GM18526 (cell line): ENCODE data around the gene AURKA.

Experiments used
- POLR2A ChIP-seq: IDR thresholded peaks from 3 replicates; pipeline ENCODE4 v1.6.1; 2011; ENCODE audit not compliant: insufficient read length; ENCODE audit errors: extremely low read depth

AURKA gene

DNA sequence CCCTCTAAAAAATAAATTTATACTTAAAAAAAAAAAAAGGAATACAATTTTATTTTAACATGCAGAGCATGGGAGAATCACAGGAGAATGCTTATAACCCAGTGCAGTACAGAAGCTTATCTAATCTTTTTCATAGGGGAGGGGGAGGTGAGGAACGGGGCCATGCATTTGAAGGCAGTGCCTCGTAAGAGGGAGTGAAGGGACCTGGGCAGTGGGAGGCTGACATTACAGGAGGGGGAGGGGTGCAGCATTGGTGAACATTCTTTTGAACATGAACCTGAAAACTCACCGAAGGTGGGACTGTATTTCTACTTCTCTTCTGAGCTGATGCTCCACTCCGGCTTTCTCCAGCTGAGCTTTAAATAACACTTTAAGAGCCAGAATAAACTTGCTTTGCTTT, 9.3 kb downstream of the AURKA start:
- TF ChIP-seq POLR2A, result no peak

DNA sequence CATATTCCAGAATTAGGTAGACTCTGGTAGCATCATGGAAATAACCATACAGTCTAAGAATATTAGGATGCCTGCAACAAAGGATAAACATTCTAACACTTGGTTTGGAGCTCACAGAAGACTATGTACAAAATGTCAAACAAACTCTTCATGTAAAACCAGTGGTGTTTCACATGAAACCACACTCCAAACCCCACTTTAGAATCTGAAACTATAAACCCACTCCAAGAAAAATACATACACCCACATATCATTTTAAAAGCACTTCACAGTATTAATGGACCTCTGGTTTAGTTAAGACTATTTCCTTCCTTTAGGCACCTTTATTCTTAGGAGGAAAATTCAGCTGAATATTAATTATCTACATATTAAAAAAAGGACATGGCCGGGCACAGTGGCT, 10.5 kb downstream of the AURKA start:
- TF ChIP-seq POLR2A, result no peak

DNA sequence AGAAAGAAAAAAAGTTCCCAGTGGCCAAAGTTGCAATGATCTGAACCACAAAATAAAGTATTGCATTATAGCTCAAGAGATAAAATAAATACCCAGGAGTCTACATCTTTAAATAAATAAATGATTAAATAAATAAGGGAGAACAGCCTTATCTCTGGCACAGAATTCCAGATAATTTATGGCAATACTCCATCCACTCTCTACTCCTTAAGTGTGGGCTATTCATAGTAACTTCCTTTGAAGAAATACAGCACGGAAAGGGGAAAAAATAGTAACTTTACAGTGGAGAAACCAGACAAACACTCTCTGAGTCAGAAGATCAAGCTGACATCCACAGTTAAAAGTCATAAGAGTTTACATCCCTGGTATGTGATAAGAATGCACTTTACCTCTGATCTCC, 11.6 kb downstream of the AURKA start:
- no peak for TF ChIP-seq POLR2A

DNA sequence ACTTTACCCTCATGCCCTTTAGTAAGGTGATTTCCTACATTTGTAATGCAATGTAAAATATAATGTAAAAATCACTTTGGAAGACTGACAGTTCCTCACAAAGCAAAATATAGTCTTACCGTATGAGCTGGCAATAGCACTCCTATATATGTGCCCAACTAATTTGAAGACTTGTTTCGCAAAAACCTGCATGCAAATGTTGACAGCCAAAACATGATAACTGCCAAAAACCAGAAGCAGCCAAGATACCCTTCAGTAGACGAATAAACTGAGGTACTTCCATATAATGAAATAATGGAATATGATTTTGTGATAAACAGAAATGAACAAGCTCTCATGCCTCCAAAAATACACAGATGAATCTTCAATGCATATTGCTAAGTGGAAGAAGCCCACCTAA, 13.6 kb downstream of the AURKA start:
- TF ChIP-seq POLR2A, result no peak

DNA sequence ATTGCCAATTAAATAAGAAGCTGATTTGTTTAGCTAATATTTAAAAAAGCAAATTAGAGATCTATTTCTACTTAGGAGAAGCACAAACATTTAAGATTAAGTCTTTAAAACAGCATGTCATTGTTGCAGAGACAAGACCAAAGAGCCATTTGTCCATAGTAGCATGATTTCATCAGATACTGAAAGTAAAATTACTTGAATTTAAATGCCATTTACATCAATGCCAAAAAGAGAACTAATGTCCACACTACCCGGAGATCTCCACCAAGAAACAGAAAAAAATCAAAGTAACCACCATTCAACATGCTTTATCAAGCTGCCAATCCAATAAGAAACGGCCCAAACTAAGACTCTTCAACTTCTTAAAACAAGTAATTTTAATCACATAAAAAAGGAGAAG, 15.7 kb downstream of the AURKA start:
- TF ChIP-seq POLR2A, result no peak

DNA sequence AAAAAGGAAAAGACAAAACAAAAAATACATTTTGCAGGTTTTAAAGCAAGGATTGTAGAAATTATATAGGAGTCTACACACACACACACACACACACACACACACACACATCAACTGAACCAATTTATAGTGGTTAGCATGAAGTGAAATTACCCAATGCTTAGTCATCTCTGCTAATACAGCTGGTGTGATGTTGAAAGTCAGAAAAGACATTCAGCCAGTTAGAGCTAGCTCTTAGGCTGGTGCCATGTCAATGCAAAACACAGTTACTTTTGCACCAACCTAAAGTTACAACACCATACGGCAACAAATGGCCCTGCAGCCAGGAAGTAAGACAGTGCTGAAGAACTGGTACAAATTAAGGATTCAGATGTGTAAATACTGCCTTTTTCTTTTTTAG, 18.1 kb downstream of the AURKA start:
- TF ChIP-seq POLR2A, result no peak

DNA sequence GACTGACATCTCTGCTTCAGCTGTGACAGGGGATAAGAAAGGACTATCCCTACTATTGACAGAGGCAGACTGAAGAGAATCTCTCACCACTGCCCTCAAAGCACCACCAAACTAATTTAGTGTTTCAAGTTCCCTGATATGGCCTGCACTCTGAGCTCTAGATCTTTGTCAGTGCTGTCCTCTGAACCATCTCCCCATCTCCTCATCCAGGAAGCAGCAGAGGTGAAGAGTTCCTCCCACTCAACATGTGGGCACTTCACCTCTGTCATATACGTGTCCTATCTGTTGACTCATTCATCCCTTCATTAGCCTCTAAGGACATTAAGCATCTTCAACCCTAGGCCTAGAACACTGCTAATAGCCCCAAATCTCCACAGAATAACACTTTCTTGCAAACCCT, 19.2 kb downstream of the AURKA start:
- no peak for TF ChIP-seq POLR2A

DNA sequence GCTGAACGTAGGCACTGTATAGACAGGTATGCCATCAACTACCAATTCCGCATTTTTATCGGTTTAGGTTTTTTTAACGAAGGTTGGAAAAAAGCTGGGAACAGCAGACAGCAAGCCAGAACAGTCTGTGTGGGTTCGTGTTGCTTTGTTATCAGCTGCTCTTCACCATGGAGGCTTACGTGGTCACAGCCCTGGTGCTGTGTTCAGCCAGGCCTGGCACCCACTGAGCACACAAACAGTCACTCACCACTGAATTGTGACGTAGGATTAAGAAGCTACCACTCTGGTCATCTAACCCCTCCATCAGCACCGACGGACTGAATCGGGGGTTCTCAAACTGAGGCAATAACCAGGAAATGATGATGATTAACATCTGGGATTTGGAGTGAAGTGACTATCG, 20.0 kb downstream of the AURKA start:
- no peak for TF ChIP-seq POLR2A

DNA sequence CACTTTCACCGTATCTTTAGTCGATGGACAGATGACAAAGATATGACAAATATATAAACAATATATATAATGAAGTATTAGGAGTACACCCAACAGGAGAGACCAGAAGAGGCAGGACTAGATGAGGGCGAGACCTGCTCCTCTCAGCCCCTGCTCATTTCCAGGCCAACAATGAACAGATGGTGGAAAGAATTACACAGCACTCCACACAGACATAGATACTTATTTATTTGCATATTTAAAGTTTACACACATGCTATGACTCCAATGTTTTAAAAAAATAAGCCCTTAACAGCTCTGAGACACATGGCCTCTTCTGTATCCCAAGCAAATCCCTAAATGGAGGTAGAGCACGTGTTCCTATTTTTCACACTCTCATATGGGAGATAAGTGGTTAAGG, 22.8 kb downstream of the AURKA start:
- TF ChIP-seq POLR2A, result no peak

DNA sequence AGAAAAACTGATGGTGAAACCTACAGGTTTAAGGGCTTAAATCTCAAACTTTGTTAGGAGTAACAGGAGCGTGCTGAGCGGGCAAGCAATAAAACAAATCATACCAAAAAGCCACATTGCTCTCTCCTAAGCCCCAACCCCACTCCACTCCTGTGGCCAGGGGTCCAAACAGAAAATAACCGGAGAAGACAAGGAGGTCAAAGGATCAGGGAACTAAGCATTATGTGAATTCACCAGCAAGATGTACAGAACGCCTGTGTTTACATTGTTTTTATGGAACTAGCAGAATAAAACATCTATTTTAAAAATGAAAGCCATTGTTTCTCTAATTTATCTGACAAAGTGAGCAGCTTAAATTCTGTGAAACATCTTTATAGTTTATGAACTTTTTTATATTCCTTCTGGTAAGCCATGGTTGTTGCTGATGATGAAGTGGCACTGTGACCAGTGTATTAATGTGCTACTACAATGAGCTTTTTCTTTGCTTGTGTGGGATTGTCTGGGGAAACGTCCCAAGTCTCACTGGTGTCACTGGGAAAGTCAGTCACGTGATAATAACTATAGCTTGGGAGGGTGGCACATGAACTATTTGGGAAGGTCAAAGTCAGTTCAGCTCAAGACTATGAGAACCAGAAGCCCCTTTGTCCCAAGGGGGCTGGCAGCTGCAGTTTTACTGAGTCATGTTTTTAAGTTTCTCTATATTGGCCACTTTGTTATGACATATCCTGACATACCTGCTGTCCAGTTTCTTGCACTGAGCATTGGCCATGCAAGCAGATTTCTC, 23.5 kb downstream of the AURKA start:
- no peak for TF ChIP-seq POLR2A

DNA sequence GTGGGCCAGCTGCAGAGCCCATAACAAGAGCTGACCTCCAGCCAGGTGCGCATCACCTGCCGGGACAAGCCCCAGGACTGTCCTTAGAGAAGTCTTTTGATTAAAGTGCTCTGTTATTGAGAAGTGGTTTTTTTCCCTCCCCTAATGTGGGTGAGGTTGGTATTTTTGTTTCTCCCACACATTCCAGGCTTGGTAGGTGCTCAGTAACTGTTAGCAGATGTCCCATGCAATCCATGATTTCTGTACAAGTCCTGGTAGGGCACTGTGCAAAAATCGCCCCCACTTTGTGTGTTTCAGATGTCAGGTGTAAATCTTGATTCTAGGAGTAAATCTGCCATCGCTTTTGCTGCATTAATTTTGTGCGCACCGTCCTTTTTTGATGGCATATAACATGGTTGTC, 28.5 kb downstream of the AURKA start:
- no peak for TF ChIP-seq POLR2A

DNA sequence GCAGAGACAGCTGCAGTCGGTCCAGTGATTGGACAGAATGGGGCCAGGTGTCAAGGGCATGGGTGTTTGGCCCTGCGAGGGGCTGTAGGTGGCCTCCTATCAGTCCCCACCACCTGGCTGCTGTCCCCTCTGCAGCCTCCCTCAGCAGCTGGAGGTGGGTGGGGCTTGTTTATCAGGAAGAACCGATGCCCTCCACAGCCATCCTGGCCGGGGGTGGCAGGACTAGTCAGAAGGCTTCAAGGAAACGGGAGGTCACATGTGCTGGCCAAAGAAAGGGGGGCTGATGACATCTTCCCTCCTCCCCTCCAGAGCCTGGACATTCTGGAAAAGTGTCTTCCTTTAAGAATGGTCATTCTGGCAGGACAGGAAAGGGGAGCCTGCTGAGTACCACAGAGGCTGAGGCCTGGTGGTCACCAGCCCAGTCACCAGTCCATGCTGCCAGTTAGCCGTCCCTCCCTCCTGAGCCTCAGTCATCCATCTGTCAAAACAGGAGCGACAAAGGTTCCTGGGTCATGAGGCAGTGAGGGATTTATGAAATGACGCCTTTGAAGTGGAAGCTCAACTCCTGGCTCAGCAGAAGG, 29.1 kb downstream of the AURKA start:
- no peak for TF ChIP-seq POLR2A

DNA sequence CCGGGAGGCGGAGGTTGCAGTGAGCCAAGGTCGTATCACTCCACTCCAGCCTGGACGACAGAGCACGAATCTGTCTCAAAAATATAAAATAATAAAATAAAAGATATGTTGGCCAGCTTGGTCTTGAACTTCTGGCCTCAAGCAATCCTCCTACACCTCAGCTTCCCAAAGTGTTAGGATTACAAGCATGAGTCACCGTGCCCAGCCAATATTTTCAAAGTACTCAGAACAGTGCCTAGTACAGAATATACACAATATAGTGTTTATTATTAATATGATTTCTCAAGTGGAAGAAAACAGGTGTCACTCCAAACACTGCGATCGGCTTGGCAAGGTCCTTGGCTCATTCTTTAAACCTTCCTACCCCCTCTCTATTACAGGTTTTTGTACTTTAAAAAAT, 30.1 kb downstream of the AURKA start:
- TF ChIP-seq POLR2A, result no peak

DNA sequence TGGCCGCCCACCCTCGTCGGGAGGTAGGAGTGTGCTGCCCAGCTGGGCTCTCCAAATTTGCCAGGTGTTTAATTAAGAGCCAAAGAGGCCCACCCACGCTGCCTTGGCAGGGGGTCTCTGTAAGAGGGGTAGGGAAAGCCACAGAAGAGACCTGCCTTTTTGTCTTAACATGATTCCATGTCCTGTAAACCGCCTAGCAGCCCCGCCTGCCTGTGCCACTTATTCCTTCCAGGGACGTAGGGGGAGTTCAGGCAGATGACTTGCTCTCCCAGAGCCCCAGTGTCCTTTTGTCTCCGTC, 31.2 kb downstream of the AURKA start:
- no peak for TF ChIP-seq POLR2A

DNA sequence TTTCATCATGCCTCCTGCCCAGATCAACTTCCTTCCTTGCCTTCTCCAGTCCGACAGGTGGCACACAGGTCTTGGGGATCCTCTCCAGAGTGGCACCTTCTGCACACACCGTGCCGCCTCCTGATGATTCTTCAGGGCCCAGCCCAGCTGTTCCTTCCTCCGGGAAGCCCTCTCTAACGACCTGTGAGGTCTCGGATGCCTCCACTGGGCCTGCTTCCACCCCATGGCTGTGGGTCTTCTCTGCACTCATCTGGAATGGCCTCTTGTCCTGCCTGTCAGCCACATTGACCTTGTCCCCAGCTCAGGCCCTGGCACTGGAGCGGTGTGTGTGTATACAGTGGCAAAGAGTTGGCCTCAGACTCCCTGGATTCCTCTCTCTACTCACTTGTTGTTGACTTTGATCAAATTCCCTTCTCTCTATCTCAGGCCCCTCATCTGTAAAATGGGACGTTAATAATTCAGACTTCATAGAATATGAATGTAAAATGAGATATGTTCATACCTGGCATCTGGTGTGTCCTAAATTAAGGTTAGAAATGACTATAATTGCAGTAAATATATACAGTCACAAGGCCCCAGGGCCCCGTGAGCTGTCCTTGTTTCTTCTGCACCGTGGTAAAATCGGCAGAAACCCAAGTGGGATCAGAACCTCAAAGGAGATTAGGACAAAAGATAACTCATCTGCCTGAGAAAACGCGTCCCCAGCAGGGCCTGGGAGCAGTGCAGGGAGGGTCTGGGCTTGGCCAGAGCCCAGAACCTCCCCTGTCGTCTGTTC, 31.7 kb downstream of the AURKA start:
- no peak for TF ChIP-seq POLR2A
